ENCODE measurements around the gene PCCA.
"Not testable (repeated sequence)": the region's sequence is repeated elsewhere in the genome, so short reads cannot be mapped to it uniquely, and the experiment has no call there.

PCCA gene, protein sequence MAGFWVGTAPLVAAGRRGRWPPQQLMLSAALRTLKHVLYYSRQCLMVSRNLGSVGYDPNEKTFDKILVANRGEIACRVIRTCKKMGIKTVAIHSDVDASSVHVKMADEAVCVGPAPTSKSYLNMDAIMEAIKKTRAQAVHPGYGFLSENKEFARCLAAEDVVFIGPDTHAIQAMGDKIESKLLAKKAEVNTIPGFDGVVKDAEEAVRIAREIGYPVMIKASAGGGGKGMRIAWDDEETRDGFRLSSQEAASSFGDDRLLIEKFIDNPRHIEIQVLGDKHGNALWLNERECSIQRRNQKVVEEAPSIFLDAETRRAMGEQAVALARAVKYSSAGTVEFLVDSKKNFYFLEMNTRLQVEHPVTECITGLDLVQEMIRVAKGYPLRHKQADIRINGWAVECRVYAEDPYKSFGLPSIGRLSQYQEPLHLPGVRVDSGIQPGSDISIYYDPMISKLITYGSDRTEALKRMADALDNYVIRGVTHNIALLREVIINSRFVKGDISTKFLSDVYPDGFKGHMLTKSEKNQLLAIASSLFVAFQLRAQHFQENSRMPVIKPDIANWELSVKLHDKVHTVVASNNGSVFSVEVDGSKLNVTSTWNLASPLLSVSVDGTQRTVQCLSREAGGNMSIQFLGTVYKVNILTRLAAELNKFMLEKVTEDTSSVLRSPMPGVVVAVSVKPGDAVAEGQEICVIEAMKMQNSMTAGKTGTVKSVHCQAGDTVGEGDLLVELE

GRCh38 chr13:100088644-100089464 lies at the start of gene PCCA:
Gene PCCA, plus strand, starts transcription at chr13:100089093. Its CDS starts 28 bp downstream, at chr13:100089121.
- peak; percentile 93 for DNase-seq

- DNase-seq: no peak
Observed at GRCh38 chr13:100039740-100040139, 49.2 kb upstream of the PCCA start.

- DNase-seq: no peak
Observed at GRCh38 chr13:100040196-100040595, 48.7 kb upstream of the PCCA start.

- no peak for DNase-seq
Observed at GRCh38 chr13:100044936-100045335, 44.0 kb upstream of the PCCA start.

DNA sequence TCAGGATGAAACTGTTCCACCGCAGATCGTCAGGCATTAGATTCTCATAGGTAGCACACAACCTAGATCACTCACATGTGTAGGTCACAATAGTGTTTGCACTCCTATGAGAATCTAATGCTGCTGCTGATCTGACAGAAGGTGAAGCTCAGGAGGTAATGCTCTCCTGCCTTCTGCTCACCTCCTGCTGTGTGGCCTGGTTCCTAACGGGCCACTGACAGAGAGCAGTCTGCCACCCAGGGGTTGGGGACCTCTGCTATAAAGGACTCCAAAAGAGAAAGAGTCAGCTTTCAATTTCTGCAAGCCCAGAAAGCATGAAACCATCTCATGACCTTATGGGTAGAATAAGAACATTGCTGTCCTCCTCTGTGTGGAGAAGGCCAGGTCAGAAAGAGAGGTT lies 43.5 kb upstream of the PCCA start:
- DNase-seq: no peak

- DNase-seq: no peak
Observed at GRCh38 chr13:100051070-100051469, 37.8 kb upstream of the PCCA start.

- DNase-seq: no peak
Observed at GRCh38 chr13:100059827-100060226, 29.1 kb upstream of the PCCA start.

GRCh38 chr13:100063333-100063732 lies 25.6 kb upstream of the PCCA start:
- no peak for DNase-seq

GRCh38 chr13:100063906-100064305 lies 25.0 kb upstream of the PCCA start:
- DNase-seq: no peak

DNA sequence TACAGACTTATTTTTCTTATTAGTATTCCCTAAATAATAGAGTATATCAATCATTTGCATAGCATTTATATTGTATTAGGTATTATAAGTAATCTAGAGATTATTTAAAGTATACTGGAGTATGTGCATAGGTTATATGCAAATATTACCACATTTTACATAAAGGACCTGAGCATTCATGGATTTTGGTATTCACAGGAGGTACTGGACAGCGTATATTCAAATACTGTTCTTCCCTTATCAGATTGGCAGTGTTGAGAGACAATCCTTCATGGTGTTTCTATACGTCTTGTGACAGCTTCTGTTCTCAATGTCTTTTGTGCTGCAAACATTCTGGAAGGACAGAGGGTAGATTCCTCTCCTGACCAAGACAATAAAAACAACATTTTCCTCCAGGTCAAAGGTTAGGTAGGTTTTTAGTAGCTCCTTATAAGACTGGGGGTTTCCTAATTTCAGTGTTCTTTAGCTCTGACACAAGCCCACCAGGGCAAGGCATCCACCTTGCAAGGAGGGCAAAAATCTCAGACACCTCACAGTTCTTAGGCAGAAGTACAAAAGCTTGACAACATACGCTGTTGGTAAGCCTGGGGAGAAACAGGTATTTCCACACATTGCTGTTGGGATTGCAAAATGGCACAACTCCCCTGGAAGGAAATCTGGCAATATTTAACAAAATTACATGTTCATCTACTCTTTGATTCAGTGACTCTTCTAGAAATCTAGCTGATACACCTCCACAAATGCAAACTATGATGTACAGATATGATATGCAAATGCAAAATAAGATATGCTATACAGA lies 20.6 kb upstream of the PCCA start:
- no peak for DNase-seq

DNA sequence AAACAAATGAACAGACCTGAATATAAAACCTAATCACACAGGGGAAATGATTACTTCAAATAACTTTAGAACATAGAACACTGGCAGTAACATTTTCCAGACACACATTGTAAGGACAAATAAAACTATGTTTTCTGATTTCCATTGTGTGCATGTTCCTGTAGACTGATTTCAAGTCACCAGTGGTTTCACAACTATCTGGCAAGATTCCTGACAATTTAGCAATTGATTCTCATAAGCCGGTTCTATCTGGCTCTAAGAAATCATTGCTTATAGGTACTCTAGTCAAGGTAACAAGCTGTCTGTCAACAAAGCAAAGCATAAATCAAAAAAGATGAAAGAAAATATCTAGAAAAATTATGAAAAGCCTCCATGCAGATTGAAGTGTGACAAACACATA lies 19.6 kb upstream of the PCCA start:
- DNase-seq: no peak

- DNase-seq: no peak
Observed at GRCh38 chr13:100075700-100076587, 12.9 kb upstream of the PCCA start.

DNA sequence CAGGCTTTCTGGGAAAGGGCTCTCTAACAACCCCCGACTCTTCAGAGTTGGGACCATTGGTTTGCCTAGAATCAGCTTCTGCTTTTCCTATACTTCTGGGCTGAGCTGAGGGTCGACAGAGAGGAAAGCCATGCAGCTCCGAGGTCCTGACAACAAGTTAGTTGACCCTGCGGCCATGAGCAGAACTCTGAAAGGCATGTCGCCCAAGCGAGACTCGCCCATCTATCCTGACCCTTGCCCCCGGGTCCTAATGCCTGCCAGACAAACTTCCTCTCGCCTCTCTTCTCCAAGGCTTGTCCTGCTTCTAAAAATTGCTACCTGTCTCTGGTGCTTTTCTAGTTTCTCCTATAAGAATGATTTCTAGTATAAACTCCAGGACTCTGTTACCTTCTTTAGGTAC lies 9.9 kb upstream of the PCCA start:
- not testable (repeated sequence) for DNase-seq

DNA sequence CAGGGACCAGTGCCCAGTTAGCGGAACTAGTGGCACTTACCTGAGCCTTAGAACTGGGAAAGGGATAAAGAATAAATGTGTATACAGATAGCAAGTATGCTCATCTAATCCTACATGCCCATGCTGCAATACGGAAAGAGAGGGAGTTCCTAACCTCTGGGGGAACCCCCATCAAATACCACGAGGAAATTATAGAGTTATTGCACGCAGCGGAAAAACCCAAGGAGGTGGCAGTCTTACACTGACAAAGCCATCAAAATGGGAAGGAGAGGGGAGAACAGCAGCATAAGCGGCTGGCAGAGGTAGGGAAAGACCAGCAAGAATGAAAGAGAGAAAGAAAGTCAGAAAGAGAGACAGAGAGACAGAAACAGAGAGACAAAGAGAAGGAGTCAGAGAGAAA lies 5.5 kb upstream of the PCCA start:
- not testable (repeated sequence) for DNase-seq

DNA sequence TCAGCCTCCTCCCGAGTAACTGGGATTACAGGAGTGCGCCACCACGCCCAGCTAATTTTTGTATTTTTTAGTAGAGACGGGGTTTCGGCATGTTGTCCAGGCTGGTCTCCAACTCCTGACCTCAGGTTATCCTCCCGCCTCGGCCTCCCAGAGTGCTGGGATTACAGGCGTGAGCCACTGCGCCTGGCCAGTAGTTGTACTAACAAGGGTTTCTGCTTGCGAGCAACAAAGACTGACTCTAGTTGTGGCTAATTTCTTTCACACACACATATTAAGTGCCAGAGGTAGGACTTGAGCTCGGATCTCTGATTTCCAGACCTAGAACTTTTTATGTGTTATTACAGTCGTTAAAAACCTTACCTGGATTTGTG lies 635 bp upstream of the PCCA start:
- no peak for DNase-seq

DNA sequence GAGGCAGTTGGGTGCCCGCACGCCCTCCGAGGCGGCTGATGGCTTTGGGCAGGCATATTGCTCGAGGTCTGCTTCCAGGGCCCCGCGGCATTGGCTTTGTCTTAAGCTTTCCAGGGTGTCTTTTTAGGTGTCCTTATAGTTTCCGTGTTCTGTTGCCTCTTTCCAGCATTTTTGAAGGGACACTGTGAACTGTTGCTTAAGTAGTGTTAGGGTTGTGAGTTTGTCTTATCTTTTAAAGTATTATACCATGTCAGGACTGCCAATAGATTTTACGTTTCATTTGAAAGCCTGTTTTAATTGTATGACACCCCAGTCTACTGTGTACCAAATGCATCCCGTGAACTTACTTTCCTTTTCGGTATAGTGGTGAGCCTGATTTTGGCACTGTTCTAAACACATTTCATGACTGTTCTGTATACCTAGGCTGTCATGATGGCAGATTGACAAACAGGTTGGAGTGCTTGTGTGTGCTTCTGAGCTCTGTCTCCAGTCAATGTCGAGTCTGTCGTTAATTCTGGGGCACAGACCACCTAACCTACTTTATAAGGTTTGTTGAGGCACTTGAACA lies 656 bp downstream of the PCCA start:
- no peak for DNase-seq

- no peak for DNase-seq
Observed at GRCh38 chr13:100090861-100091260, 2.0 kb downstream of the PCCA start.

DNA sequence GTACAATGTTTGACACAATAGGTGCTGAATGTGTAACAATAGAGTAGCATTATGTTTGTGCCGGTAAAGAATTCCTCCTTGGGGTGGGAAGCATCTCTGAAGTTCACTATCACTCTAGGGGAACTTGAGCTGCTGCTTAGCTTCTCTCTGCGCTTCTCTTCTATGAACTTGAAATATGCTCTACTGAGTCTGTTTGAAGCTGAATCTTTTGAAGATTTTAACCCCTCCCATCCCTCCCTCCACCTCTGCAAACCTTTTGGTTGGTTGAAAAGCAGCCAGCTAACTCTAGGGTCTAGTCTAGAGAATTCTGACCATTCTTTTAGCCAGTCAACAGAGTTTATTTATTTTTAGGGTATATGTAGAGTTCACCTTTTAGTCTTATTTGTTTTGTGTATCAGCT lies 2.5 kb downstream of the PCCA start:
- no peak for DNase-seq

DNA sequence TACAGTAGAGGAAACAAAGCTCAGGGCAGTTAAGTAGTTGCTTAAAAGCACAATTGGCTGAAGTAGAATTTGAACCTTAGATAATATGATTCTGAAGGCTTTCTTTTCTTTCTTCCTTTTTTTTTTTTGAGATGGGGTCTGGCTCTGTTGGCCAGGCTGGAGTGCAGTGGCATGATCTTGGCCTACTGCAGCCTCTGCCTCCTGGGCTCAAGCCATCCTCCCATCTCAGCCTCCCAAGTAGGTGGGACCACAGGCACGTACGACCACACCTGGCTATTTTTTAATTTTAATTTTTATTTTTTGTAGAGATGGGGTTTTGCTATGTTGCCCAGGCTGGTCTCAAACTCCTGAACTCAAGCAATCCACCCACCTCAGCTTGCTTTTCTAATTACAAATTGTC lies 3.4 kb downstream of the PCCA start:
- DNase-seq: not testable (repeated sequence)

DNA sequence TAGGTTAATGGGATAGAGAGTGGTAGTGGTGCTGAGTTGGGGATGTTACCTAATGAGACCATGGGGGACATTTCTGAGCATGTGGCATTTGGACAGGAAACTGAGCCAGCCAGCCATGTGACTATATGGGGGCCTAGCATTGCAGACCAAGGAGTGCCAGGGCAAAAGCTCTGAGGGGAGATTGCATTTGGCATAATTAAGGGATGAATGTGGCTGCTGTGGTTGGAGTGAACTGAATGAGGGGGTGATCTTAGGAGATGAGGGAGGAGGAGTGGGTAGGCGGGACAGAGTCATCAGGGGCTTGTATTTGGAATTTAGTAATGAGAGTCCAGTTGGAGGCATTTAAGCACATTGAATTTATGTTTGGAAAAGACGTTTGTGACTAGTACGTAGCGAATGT lies 6.6 kb downstream of the PCCA start:
- no peak for DNase-seq

GRCh38 chr13:100096526-100096925 lies 7.6 kb downstream of the PCCA start:
- DNase-seq: no peak
